Adipose tissue (tissue), 3 donors: Measurements from ENCODE around the gene ATAD3B. TPM values are rescaled to one million over a fixed set of nuclear protein-coding genes. Genes with fewer than 3 reads are reported as not detected.
"Not testable (repeated sequence)": the region's sequence is repeated elsewhere in the genome, so short reads cannot be mapped to it uniquely, and the experiment has no call there.

Experiments
- H3K27ac ChIP-seq: one replicate; pipeline ENCODE4 v1.5.1; 2013; ENCODE audit warnings: low read depth, low read length
- WGBS, 3 donors: extraction: QIAGEN DNeasy Blood & Tissue Kit; methylation state at CpG; one replicate each; pipeline ENCODE4 v1.1.7; 2013; 5-methylcytosine and 5-hydroxymethylcytosine counted together
- polyA plus RNA-seq, 3 donors: library from polyadenylated mRNA; stranded (reverse); fragments of 200-250 nt; gene quantifications; one replicate each; pipeline ENCODE4 v1.2.3, GENCODE V29; 2013
- donor health status: healthy with polysubstance abuse.
- donor health status: Bipolar disorder and iron deficiency.
- donor health status: healthy.

ATAD3B gene
- polyA plus RNA-seq, 3 donors, result 13.6 to 27.5 (median 14.2) TPM

GRCh38 chr1:1462318-1462966 is 9.1 kb upstream of the ATAD3B start:
- no peak overlapping the region for H3K27ac ChIP-seq
- 46 to 48% (median 46%) methylated on average over 26 of the region's 26 CpGs for WGBS, 3 donors

GRCh38 chr1:1463312-1463711 is 8.3 kb upstream of the ATAD3B start:
- 81 to 94% (median 91%) methylated on average over 7 of the region's 7 CpGs for WGBS, 3 donors
- no peak overlapping the region for H3K27ac ChIP-seq

- 81 to 84% (median 82%) methylated on average over 29 to 35 of the region's 44 CpGs for WGBS, 3 donors
- H3K27ac ChIP-seq, result not testable (repeated sequence)
Observed at GRCh38 chr1:1468196-1468985, 3.2 kb upstream of the ATAD3B start.

- WGBS, 3 donors, result 11 to 20% (median 17%) methylated on average over 16 of the region's 16 CpGs
- no peak overlapping the region for H3K27ac ChIP-seq
Observed at GRCh38 chr1:1470626-1471388, 758 bp upstream of the ATAD3B start.

- WGBS, 3 donors, result 3 to 6% (median 5%) methylated on average over 29 to 38 of the region's 65 CpGs
- H3K27ac ChIP-seq, result not testable (repeated sequence)
Observed at GRCh38 chr1:1472053-1472876, 700 bp downstream of the ATAD3B start.

GRCh38 chr1:1476011-1476410 is 4.4 kb downstream of the ATAD3B start:
- 71 to 78% (median 72%) methylated on average over 14 to 15 of the region's 17 CpGs for WGBS, 3 donors
- H3K27ac ChIP-seq, result not testable (repeated sequence)

GRCh38 chr1:1477206-1477605 is 5.6 kb downstream of the ATAD3B start:
- H3K27ac ChIP-seq, result no peak overlapping the region
- 95% methylated on average over 21 to 22 of the region's 22 CpGs for WGBS, 3 donors

- WGBS, 3 donors, result 93 to 96% (median 95%) methylated on average over 42 of the region's 42 CpGs
- H3K27ac ChIP-seq, result no peak overlapping the region
Observed at GRCh38 chr1:1479547-1480487, 8.3 kb downstream of the ATAD3B start.

- WGBS, 3 donors, result 94 to 96% (median 95%) methylated on average over 15 to 16 of the region's 16 CpGs
- not testable (repeated sequence) for H3K27ac ChIP-seq
Observed at GRCh38 chr1:1480488-1480867, 8.9 kb downstream of the ATAD3B start.

GRCh38 chr1:1481811-1482210 is 10.2 kb downstream of the ATAD3B start:
- 96 to 99% (median 98%) methylated on average over 22 to 30 of the region's 30 CpGs for WGBS, 3 donors
- not testable (repeated sequence) for H3K27ac ChIP-seq

GRCh38 chr1:1482856-1483255 is 11.3 kb downstream of the ATAD3B start:
- H3K27ac ChIP-seq, result no peak overlapping the region

GRCh38 chr1:1483714-1484113 is 12.1 kb downstream of the ATAD3B start:
- no peak overlapping the region for H3K27ac ChIP-seq
- 94 to 97% (median 96%) methylated on average over 16 of the region's 16 CpGs for WGBS, 3 donors

More at GRCh38 chr1:1482856-1483255, 11.3 kb downstream of the ATAD3B start:
- 94 to 95% (median 95%) methylated on average over 14 of the region's 14 CpGs for WGBS, 3 donors

- H3K27ac ChIP-seq, result not testable (repeated sequence)
- WGBS, 3 donors, result 95 to 97% (median 96%) methylated on average over 33 to 41 of the region's 46 CpGs
Observed at GRCh38 chr1:1484976-1485750, 13.6 kb downstream of the ATAD3B start.

GRCh38 chr1:1485755-1486317 is 14.3 kb downstream of the ATAD3B start:
- 93 to 95% (median 94%) methylated on average over 24 to 31 of the region's 31 CpGs for WGBS, 3 donors
- not testable (repeated sequence) for H3K27ac ChIP-seq

GRCh38 chr1:1487701-1488100 is 16.1 kb downstream of the ATAD3B start:
- WGBS, 3 donors, result 94 to 95% (median 95%) methylated on average over 18 of the region's 18 CpGs

GRCh38 chr1:1489231-1489630 is 17.7 kb downstream of the ATAD3B start:
- WGBS, 3 donors, result 95 to 96% (median 95%) methylated on average over 16 of the region's 16 CpGs
- no peak overlapping the region for H3K27ac ChIP-seq

More at GRCh38 chr1:1487701-1488100, 16.1 kb downstream of the ATAD3B start:
- no peak overlapping the region for H3K27ac ChIP-seq
